SH-SY5Y (cell line): ENCODE data around the gene SEMA3F.

Experiments used
- GATA2 ChIP-seq: IDR thresholded peaks from 2 replicates; pipeline ENCODE4 v1.6.1; 2011; ENCODE audit warnings: mild to moderate bottlenecking, low read depth, low read length
- GATA3 ChIP-seq: IDR thresholded peaks from 2 replicates; pipeline ENCODE4 v1.6.1; 2011; ENCODE audit warnings: low read depth, mild to moderate bottlenecking, low read length, moderate library complexity

DNA sequence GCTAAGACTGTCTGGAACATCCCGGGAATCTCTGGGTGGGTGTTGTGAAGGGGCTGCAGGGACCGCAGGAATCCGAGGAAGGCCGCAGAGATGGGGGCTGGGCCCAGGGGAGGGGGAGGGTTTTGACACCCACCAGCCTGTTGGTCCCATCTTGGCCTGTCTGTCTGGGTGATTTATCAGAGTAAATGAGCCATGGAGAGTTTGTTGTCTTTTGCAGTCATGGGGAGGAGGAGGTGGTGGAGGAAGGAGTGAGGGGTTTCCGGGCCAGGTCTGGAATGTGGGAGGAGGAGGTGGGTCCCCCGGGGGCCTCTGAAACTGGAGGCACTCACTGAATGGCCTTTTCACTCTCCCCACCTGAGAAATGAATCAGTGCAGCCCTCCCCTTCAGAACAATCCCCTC lies 11.5 kb downstream of the SEMA3F start:
- no peak for TF ChIP-seq GATA2
- TF ChIP-seq GATA3: no peak
